ENCODE measurements around the gene PRRT1. TPM values are rescaled to one million over a fixed set of nuclear protein-coding genes. Genes with fewer than 3 reads are reported as not detected.

PRRT1 gene
- total RNA-seq, 2 donors from 2014 or later: 0.72 to 0.90 TPM

DNA sequence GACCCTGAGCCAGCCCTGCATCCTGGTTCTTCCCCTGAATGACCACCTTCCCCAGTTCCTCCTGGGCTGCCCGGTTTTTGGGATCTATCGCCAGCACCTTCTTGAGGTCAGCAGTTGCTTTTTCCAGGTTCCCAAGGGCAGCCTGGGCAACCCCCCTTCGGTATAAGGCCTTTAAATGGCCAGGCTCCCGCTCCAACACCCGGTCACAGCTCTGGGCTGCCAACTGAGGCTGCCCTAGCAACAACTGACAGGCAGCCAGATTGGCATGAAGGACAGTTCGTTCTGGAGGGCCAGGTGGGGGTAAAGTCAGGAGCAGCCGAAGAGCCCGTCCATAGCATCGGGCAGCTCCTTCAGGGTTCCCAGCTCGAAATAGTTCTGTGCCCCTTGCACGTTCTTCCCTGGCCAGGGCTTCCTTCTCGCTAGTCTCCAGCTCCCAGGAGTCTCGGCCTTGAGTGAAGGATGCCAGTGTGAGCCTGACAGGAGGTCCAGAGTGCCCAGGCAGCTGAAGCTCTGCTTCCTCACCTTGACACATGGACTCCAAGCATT, 22.9 kb downstream of the PRRT1 start:
- TF ChIP-seq CTCF (IDR thresholded peaks at IDR 0.05): no peak
- no peak for DNase-seq
- Histone ChIP-seq H3K36me3 (no peaks in the 10 kb centered on the region), H3K9me3 (no peaks in the 10 kb centered on the region), H3K4me1 (peaks cover 21% of the 10 kb centered on the region), H3K4me3 (peak overlapping the region; percentile 33), H3K27me3 (no peaks in the 10 kb centered on the region), H3K27ac (peak overlapping the region; percentile 75), H3K9ac (ENCODE audit: low read depth in 2 of 2, low read length in 2 of 2) (peak overlapping the region; percentile 13 to 90)
- intact Hi-C loops (cut with DNase I): no loop called here

- H3K4me3 ChIP-seq: peak within 1 kb of the TSS; percentile 81
- H3K27ac ChIP-seq: peak within 1 kb of the TSS; percentile 75
- peak; percentile 98 for DNase-seq
- H3K36me3 ChIP-seq: no peaks in the 10 kb centered on the region
- intact Hi-C loops (cut with DNase I): no loop called here
- peaks cover 21% of the 10 kb centered on the region for H3K4me1 ChIP-seq
- TF ChIP-seq CTCF (IDR thresholded peaks at IDR 0.05): no peak
- H3K9ac ChIP-seq (ENCODE audit: low read depth in 2 of 2, low read length in 2 of 2): peak within 1 kb of the TSS; percentile 78 to 100
- H3K27me3 ChIP-seq: no peaks in the 10 kb centered on the region
- H3K9me3 ChIP-seq: no peaks in the 10 kb centered on the region
Observed at GRCh38 chr6:32127717-32128592, 23.8 kb downstream of the PRRT1 start, which contains the start of gene ATF6B. Gene ATF6B, minus strand, starts transcription at chr6:32128246. Its CDS starts 39 bp downstream, at chr6:32128207.

GRCh38 chr6:32127409-32127716, 24.4 kb downstream of the PRRT1 start:
- Histone ChIP-seq H3K4me3 (peak overlapping the region; percentile 81), H3K4me1 (peaks cover 21% of the 10 kb centered on the region), H3K36me3 (no peaks in the 10 kb centered on the region), H3K27me3 (no peaks in the 10 kb centered on the region), H3K9me3 (no peaks in the 10 kb centered on the region), H3K9ac (ENCODE audit: low read depth in 2 of 2, low read length in 2 of 2) (peak overlapping the region; percentile 78 to 100), H3K27ac (peak overlapping the region; percentile 74)
- DNase-seq: no peak
- TF ChIP-seq CTCF (IDR thresholded peaks at IDR 0.05): no peak
- intact Hi-C loops (cut with DNase I): no loop called here

DNA sequence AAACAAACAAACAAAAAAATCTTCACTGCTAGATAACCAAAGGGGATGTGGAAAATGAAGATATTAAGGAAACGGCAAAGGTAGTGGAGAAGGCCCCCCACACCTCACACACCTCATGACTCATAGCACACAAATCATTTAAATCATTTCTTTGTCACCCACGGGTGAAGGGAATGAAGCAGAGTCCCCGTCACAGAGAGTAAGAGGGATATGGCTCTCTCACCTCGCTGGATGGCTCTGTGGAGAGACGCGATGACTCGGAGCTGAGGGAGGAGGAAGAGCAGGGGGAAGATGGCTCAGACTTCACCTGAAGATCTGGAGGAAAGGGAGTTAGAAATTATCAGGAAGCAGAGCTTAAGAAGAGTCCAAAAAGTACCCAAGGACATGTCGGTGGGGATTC, 24.9 kb downstream of the PRRT1 start:
- no peak overlapping the region for H3K27ac ChIP-seq
- H3K4me1 ChIP-seq: peaks cover 21% of the 10 kb centered on the region
- TF ChIP-seq CTCF (IDR thresholded peaks at IDR 0.05): no peak
- peaks cover 3% of the 10 kb centered on the region for H3K36me3 ChIP-seq
- no peaks in the 10 kb centered on the region for H3K9me3 ChIP-seq
- H3K9ac ChIP-seq (ENCODE audit: low read depth in 2 of 2, low read length in 2 of 2): peak overlapping the region; percentile 45 to 100
- intact Hi-C loops (cut with DNase I): no loop called here
- no peaks in the 10 kb centered on the region for H3K27me3 ChIP-seq
- peak overlapping the region; percentile 81 for H3K4me3 ChIP-seq
- DNase-seq: no peak

DNA sequence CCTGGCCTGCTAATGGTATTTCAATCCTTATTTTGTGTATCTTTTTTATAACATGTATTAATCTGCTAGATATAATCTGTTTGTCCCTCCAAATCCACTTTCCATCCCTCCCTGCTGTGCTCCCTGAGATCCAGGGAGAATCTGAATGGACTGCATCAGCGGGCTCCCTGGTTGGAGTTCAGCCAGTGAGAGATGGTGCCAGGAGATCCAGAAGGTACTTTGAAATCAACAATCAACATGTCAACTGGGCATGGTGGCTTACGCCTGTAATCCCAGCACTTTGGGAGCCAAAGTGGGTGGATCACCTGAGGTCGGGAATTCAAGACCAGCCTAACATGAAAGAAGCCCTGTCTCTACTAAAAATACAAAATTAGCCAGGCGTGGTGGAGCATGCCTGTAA, 28.1 kb downstream of the PRRT1 start:
- Histone ChIP-seq H3K4me1 (peaks cover 17% of the 10 kb centered on the region), H3K9me3 (no peaks in the 10 kb centered on the region), H3K27ac (no peak overlapping the region), H3K36me3 (peaks cover 12% of the 10 kb centered on the region), H3K27me3 (no peaks in the 10 kb centered on the region), H3K9ac (ENCODE audit: low read depth in 2 of 2, low read length in 2 of 2) (no peak overlapping the region), H3K4me3 (no peak overlapping the region)
- intact Hi-C loops (cut with DNase I): no loop called here
- no peak for DNase-seq
- no peak for TF ChIP-seq CTCF (IDR thresholded peaks at IDR 0.05)

Data from colonic mucosa (tissue), 4 donors.